HTERT RPE-1 (cell line): ENCODE results near the gene PTPN6.

Experiments
- in situ Hi-C: fragments of 300-500 bp; cut with MboI; formaldehyde crosslinking; loops from 4 replicates; pipeline ENCODE4 v1.14.3; 2020; ENCODE audit warnings: low sequenced_read_pairs

PTPN6 gene

DNA sequence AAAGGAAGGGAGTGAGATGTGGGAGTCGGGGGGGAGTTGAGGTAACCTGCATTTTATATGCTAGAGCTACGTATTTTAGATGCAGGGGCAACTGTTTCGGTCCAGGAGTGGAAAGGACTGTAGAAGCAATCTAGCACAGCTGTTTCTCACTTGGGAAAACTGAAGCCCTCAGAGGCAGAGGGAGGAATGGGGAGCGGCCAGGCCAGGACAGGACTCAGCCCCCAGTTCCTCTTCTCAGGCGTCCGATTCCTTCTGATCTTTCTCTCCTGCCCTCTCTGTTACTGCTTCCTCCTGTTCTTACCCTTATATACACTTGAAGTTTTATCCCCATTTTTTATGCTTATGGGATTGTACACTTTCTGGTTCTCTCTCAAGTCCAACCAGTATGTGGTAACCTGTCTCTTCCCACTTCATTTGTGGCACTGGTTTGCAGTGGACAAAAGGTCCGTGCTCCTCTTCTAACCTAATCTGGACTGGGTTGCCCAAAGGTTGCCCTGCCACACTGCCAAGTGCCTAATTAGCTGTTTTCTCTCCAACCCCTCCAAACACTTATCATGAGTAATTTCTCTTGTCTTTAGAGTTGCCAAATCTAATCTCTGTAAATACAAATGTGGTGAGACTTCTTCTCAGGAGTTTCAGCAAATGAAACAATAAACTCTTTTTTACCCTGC, 50.9 kb downstream of the PTPN6 start:
- in situ Hi-C loops, result no loop called here

DNA sequence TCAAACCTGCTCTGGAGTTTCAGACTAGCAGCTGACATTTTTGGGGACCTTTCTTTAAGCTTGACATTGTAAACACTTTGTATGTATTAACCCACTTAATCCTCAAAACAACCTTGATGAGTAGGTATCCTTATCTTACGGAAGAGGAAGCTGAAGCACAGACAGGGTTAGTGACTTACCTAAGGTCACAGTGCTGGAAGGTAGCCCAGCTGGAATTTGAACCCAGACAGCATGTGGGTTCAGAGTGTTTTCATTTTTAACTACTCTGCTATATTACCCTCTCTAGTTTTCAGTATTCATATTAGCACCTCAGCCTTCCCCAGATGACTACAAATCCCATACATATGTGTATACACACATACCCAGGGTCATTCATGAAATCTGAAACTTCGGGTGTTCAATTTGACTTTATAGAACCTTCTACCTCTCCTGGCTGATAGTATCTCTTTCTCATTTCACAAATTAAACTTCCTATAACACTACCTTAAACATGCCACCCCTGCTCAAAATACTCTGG, 53.2 kb downstream of the PTPN6 start:
- in situ Hi-C loops, result no loop called here

DNA sequence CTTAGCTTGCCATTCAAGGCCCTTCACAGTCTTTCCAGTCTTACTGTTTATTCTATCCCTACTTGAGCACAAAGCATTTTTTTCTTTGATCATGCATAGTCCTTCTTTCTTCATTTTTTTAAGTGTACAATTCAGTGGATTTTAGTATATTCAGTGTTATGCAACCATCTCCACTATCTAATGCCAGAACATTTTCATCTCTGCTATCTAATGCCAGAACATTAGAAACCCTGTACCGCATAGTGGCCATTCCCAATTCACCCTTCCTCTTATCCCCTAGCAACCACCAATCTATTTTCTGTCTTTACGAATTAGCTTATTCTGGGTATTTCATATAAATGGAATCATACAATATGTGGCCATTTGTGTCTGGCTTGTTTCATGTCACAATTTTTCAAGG, 53.7 kb downstream of the PTPN6 start:
- in situ Hi-C loops, result no loop called here

DNA sequence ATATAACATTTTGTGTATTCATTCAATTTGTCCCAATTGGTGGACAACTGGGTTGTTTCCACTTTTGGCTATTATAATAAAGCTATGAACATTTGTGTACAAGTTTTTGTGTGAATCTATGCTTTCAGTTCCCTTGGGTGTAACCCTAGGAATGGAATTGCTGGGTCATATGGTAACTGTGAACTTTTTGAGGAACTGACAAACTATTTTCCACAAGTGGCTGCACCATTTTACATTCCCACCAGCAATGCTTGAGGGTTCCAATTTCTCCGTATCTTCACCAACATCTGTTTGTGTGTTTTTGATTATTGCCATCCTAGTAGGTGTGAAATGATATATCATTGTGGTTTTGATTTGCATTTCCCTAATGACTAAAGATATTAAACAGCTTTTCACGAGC, 54.2 kb downstream of the PTPN6 start:
- in situ Hi-C loops, result no loop called here

DNA sequence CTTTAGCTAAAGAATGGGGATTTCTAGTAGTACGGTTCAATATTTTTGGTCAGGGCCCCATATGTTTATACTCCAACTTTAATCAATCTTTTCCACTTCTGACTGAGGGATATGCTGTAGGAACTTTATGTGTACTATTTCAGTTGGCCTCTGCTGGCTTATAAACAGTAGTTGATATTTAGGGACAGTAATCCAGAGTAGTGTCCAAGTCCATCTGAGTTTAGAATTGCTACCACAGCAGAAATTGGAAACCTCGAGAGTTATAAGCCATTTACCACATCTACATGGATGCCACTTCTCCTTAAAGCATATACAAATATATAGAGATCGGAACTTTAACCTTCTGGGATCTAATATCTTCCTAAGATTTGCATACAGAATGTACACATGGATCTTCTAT, 55.5 kb downstream of the PTPN6 start:
- in situ Hi-C loops, result no loop called here

DNA sequence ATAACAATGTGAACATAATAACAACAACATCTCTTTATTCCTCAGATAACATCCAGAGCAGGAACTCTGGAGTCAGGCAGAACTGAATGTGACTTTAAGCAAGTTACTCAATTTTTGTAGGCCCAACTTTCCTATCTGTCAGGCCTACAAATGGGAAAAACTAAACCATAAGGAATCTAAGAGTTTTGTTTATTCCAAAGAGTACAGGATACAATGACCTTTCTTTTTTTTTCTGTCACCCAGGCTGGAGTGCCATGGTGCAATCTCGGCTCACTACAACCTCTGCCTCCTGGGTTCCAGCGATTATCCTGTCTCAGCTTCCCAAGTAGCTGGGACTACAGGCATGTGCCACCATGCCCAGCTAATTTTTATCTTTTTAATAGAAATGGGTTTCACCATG, 57.7 kb downstream of the PTPN6 start:
- in situ Hi-C loops, result no loop called here

DNA sequence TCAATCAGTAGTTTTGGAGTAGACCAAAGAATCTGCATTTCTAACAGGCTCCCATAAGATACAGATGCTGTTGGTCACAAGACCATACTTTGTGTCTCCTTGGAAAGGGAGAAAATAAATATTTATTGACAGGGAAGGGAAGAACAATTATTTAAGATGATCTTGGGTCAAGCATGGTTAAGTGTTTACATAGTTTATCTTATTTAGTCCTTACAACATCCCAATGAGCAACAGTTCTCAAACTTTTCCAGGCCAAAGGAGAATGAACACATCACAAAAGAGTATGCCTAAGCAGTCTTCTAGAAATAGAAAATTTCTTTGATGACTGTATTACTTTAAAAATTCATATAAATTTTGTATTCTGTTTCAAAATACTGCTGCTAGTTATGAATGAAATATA, 58.4 kb downstream of the PTPN6 start:
- in situ Hi-C loops, result no loop called here
